ENCODE results near the gene CLCN6. TPM values are rescaled to one million over a fixed set of nuclear protein-coding genes. Genes with fewer than 3 reads are reported as not detected.
A peak's percentile ranks its signal among the peaks of the same experiment; 100 is the strongest.

Gene CLCN6
- total and polyA plus RNA-seq, 2 of the 13 experiments (the other 11 are each of a cell fraction or from before 2014, with no cell fraction given), result 14.9 to 19.3 TPM

GRCh38 chr1:11784256-11784992, 21.6 kb upstream of the CLCN6 start:
- ATAC-seq, result peak; percentile 59
- DNase-seq (ENCODE audit: low spot score), result no peak
- Histone ChIP-seq H3K27ac (ENCODE audit: extremely low read length, insufficient read depth, low read length) (no peak overlapping the region), H3K27me3 (ENCODE audit: control insufficient read depth in 1 of 2, insufficient read depth in 2 of 2, low read length in 2 of 2) (peaks cover 1 to 8% of the 10 kb centered on the region in 2 experiments; a peak in 3 of 5 replicates), H3K9ac (ENCODE audit: insufficient read depth, low read depth, low read length) (no peak overlapping the region), H3K79me2 (ENCODE audit: insufficient read depth, low read length) (no peaks in the 10 kb centered on the region), H3K36me3 (replicated peaks in 1 of 2; ENCODE audit: control insufficient read depth in 1 of 2, insufficient read depth in 2 of 2, low read length in 2 of 2) (no peaks in the 10 kb centered on the region), H2AFZ (ENCODE audit: low read length) (no peak overlapping the region), H3K4me1 (ENCODE audit: insufficient read depth, low read length) (peaks cover 40% of the 10 kb centered on the region), H3K4me3 (replicated peaks in 1 of 3; ENCODE audit: insufficient read depth in 1 of 3, low read depth in 2 of 3, low read length in 3 of 3) (peak overlapping the region in 2 of 3 experiments; percentile 29 to 63; a peak in 4 of 6 replicates), H3K9me3 (ENCODE audit: low read length) (no peaks in the 10 kb centered on the region), H3K4me2 (ENCODE audit: low read depth, low read length) (peak overlapping the region; percentile 68), H4K20me1 (ENCODE audit: insufficient read depth, low read length) (no peaks in the 10 kb centered on the region)
- intact Hi-C loops (cut with micrococcal nuclease; ENCODE audit: unreplicated experiment), result no loop called here
- 0 out of 2 replicates have a peak, but pooled peaks have one; percentile 39 for TF ChIP-seq ZNF747 (CRISPR knock-in tag; IDR thresholded peaks at IDR 0.05; ENCODE audit: borderline replicate concordance)
- TF ChIP-seq ZNF292 (CRISPR knock-in tag; IDR thresholded peaks at IDR 0.05; ENCODE audit: borderline replicate concordance, low read depth), result 0 out of 2 replicates have a peak, but pooled peaks have one; percentile 11
- 0 out of 2 replicates have a peak, but pooled peaks have one; percentile 49 for TF ChIP-seq ZNF383 (CRISPR knock-in tag; IDR thresholded peaks at IDR 0.05; ENCODE audit: borderline replicate concordance)
- no peak for TF ChIP-seq ZKSCAN1 (IDR thresholded peaks at IDR 0.05; ENCODE audit: low read length)
- no peak for TF ChIP-seq ZBTB2 (CRISPR knock-in tag; IDR thresholded peaks at IDR 0.05; ENCODE audit: low read depth)
- TF ChIP-seq TARDBP (CRISPR knock-in tag; IDR thresholded peaks at IDR 0.05), result no peak
- TF ChIP-seq HNRNPL (IDR thresholded peaks at IDR 0.05; ENCODE audit: low read depth, low read length), result 0 out of 2 replicates have a peak, but pooled peaks have one; percentile 45
- 0 out of 2 replicates have a peak, but pooled peaks have one; percentile 9 for TF ChIP-seq KDM5B (CRISPR knock-in tag; IDR thresholded peaks at IDR 0.05; ENCODE audit: borderline replicate concordance)
- peak; percentile 4 for TF ChIP-seq RBM39 (IDR thresholded peaks at IDR 0.05; ENCODE audit: low read depth, low read length, poor library complexity, severe bottlenecking)
- 0 out of 2 replicates have a peak, but pooled peaks have one; percentile 3 for TF ChIP-seq PCBP1 (IDR thresholded peaks at IDR 0.05; ENCODE audit: borderline replicate concordance, low read depth, low read length)
- TF ChIP-seq ZNF772 (CRISPR knock-in tag; IDR thresholded peaks at IDR 0.05), result 0 out of 2 replicates have a peak, but pooled peaks have one; percentile 7
- no peak for FAIRE-seq
- in situ Hi-C loops (cut with HindIII; ENCODE audit: extremely low pct_ligation_motif_present, low pct_unique_long_range_greater_than_20kb), result no loop called here
- CTCF ChIA-PET (ENCODE audit: low intra/inter-chr PET ratio, low total read pairs), result interaction anchor here (0.6 to 1.5 kb wide), 2 partner anchors 22 to 800 kb away, joined by 3 to 4 read pairs; partner anchors contain the start of gene C1orf167
- no TSS peak for BruUV-seq (replicated peaks)
- POLR2A ChIA-PET, result interaction anchor here (0.6 to 1.5 kb wide), 5 partner anchors 10 to 125 kb away, joined by 3 to 5 read pairs (median 3); partner anchors contain the start of genes CLCN6 and MTHFR
- WGBS (ENCODE audit: low lambda C conversion rate), result 38% methylated on average over 4 of the region's 21 CpGs

Measured in HepG2 (cell line).